IPS-18c (cell line): ENCODE measurements around the gene PACSIN2.

ENCODE experiments used
- H3K4me3 ChIP-seq: 2 replicates; pipeline ENCODE4 v1.7.0; 2013; ENCODE audit warnings: low read depth, mild to moderate bottlenecking, low read length, moderate library complexity; ENCODE audit not compliant: insufficient read depth
- H3K9me3 ChIP-seq: one replicate; pipeline ENCODE4 v1.6.1; 2013; ENCODE audit warnings: mild to moderate bottlenecking, low read length, moderate library complexity; ENCODE audit not compliant: control insufficient read depth, insufficient read depth

PACSIN2 gene

DNA sequence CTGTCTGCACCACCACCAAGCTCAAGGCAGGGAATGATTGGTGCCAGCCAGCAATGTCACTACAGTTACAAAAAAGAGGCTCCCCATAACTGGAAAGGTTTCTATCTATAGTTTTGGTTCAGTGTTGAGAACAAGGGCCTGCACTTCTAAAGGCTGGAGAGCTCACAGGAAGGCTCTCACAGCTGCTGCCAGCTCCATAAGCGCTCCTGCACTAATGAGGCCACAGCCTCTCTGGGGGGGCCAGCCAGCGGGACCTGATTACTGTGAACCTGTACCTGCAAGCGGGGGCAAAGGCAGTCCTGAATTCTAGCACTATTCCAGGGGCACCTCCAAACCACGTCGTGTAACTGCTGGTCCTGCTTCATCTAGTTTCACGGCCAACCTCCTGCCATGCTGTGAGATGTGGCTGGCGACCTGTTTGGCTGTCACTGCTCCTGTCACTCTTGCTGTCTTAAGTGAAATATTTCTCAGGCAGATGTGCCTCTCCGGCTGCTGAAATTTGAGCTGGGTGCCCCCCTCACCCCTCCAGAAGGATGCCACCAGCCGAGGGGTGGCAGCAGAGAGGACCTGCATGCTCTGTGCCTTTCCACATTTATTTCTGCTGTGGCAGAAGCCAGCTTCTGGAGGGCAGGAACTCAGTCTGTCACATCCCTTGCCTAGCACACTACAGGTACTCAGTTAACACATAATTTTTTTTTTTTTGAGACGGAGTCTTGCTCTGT is 104.6 kb downstream of the PACSIN2 start:
- no peaks in the 10 kb centered on the region for H3K9me3 ChIP-seq
- no peak overlapping the region for H3K4me3 ChIP-seq

DNA sequence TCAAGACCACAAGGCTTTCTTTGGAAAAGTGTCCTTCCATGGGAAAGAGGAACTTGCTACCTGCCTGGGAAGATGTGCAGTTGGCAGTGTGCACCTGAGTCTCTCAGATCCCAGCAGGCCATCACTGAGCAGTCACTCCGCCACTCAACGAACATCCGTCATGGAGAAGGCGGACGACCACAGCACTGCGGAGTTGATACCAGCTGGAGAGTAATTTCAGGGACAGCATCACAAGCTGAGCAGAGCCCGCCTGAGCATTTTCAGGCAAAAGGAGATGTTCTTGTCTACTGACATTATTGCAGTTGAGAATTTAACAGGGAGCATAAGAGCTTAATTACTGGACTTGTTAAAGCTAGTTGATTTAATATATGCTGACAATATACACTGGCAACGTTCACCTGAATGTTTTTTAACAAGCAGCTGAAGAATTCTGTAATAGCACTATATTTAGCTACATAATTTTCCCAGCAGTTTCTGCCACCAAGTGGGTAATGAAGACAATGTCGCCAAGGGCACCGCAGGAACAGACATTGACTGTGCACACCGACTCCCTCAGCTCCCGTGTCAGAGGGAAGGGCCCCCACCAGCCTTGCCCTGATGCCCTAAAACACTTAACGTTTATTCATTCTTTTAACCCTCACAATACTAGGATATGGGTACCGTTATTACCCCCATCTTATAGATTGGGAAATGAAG is 105.4 kb downstream of the PACSIN2 start:
- H3K4me3 ChIP-seq = no peak overlapping the region
- H3K9me3 ChIP-seq = no peaks in the 10 kb centered on the region

DNA sequence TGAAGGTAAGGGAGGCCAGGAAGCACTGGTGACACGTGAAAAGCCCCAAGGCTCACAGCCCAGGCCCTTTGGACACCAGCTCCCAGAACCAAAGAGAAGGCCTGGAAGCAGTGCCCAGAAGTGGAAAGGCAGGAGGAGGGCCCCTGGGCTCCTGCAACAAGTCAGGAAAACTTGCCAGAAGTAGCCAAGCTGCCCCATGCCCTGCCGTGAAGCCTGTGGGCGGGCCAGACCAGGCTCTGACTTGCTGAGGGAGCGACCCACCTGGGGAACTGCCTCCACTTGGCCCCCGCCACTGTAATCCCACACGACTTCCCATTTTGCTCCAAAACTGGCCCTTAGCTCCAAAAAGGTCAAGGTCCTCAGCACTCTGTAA is 106.6 kb downstream of the PACSIN2 start:
- H3K4me3 ChIP-seq = no peak overlapping the region
- H3K9me3 ChIP-seq = no peaks in the 10 kb centered on the region

DNA sequence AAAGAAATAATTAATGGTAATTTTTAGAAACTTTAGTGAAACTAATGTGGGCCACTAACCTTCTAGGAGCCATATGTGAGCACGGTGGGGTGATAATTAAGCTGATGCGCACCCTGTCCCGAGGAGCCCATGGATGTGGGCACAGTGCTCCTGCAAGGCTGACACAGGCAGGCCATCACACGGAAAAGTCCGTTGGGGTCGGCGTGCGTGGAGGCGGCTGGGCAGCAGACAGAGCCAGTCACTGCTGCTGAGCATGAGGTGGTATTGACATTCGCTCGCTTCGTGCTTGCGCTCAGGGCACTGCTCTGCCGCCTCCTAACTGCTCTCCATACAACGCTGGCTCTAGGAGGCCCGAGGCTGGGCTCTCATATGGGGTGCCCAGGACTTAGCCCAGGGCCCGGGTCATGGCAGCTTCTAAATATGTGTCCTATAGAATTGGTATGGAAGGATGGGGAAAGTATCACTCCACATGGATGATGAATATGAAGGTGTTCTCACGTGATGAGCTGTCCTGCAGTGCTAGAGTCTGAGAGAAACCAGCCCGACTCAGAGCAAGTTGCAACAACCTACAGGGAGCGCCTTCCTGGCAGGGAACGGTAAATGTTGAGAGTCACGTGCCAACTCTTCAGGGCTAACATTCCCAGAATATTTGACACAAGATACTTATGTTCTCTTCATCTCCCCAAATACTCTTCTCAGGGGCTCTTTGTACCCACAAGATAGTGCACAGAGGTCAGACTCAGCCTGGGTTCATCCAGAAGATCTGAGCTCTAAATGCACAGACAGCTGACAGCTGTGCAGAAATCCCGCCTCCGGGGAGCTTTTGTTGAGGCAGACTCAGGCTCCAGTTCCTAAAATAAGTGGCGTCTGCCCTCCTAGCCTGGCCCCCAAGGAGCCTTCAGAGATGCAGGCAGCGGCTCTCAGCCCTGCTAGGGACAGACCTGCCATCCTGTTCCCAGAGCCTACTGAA is 107.3 kb downstream of the PACSIN2 start:
- no peak overlapping the region for H3K4me3 ChIP-seq

DNA sequence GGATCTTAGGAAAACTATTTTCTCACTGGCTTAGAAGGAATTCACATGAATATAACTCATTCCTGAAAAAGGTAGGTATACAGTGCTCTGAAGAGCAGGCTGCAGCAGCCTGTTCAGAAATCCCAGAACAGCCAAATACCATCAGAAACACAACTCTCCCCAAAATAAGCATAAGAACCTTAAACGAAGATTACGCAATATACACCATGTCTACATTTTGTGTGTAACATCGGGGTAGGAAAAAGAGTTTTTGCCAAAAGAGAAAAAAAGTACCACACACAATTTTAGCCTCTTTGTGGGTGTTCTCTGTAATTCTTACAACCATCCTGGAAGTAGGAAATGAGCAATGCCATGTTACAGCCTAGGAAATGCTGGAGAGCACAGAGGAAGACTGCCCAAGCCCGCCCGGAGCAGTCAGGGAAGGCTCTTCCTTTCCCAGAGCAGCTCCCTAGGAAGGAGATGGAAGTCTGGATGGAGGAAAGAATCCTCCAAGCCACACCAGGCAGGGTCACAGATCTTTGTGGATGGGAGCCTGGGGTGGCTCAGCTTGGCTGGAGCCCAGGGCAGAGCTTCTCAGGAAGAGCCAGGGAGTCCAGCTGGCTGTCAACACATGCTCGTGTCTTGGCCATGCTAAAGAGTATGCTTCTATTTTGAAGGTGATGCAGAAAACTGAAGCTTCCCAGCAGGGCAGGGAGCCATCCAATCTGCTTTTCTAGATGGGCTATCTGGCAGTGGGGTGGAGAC is 108.2 kb downstream of the PACSIN2 start:
- Histone ChIP-seq H3K9me3 (no peaks in the 10 kb centered on the region), H3K4me3 (no peak overlapping the region)

More for the DNA sequence above, 107.3 kb downstream of the PACSIN2 start:
- H3K9me3 ChIP-seq = no peaks in the 10 kb centered on the region

DNA sequence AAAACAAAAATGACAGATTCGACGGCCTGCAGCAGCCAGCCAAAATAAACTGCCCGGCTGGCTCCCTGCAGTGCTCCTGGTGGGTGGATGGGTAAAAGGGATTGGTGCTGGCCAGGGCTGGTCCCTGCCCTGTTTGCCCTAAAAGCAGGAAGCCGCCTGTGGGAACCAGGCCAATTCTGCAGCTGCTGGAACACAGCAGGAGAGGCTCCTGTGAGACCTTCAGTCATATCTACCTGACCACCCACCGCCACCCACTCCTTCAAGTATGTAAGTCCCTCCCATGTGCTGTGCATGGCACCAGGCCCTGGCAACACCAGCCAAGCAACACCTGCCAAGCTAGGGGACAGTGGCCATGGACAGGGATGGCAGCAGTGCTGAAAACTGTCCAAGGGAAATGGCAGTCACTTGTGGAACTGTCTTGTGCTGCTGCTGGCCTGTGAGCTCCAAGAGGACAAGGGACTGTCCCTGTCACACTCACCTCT is 109.2 kb downstream of the PACSIN2 start:
- Histone ChIP-seq H3K4me3 (no peak overlapping the region), H3K9me3 (no peaks in the 10 kb centered on the region)

DNA sequence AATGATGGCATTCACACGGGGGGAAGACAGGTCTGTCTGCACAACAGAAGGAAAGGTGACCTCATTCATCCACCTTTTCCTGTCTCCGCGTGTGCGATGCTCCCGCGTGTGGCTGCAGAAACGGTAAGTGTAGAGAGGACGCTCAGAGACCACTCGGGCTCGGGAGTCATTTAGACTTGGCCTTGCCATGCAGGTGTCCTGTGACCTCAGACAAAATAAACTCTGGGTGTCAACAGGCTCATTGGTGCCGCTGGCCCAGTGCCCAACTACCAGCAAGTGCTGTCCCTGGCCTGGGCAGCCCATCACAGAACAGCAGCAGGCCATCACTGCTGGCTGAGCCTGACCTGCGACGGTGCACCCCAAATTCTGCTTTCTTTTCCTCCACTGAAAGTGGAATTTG is 109.7 kb downstream of the PACSIN2 start:
- Histone ChIP-seq H3K9me3 (no peaks in the 10 kb centered on the region), H3K4me3 (no peak overlapping the region)

DNA sequence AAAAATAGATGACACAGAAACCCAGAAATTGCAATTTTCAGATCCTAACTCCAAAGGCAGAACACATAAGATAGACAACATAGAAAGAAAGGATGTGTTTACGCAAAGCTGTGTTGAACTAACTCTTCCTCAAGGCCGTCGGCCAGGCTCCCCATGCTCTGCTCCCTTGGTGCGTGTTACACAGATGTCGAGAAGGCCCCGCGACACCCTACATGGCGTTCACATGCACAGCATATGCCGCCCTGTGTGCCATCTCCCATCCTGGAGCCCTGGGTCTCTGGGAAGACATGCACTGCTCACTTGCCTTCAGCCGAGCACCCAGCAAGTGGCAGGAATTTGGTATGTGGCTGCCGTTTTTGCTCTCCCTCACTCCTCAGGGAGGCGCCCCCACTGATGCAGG is 110.9 kb downstream of the PACSIN2 start:
- no peaks in the 10 kb centered on the region for H3K9me3 ChIP-seq
- no peak overlapping the region for H3K4me3 ChIP-seq

DNA sequence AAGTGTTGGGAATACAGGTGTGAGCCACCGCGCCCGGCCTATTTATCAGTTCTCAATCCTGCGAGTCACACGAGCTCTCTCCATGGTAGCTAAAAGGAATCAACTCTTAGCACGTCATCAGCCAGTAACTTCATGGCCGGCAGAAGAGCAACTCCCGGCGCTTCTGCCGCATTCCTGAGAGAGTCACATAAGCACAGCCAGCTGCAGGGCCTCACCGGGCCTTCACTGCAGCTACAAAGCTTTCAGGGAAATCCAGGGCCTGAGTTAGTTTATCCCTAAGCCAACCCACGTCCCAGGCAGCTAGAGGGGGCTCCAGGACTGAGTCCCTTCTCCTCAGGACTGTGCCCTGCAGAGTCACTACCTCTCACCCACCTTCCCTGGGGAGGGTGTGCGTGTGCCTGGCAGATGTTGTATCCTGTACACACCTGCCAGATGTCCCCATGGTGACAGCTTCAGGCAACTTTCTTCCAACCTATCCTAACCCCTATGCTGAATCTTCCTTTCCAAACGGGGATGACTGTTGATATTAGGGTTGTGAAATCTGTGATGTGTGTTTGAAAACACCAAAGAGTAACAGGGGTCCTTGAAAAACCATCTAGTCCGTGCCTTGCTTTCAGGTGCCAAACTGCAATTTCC is 112.0 kb downstream of the PACSIN2 start:
- no peaks in the 10 kb centered on the region for H3K9me3 ChIP-seq

DNA sequence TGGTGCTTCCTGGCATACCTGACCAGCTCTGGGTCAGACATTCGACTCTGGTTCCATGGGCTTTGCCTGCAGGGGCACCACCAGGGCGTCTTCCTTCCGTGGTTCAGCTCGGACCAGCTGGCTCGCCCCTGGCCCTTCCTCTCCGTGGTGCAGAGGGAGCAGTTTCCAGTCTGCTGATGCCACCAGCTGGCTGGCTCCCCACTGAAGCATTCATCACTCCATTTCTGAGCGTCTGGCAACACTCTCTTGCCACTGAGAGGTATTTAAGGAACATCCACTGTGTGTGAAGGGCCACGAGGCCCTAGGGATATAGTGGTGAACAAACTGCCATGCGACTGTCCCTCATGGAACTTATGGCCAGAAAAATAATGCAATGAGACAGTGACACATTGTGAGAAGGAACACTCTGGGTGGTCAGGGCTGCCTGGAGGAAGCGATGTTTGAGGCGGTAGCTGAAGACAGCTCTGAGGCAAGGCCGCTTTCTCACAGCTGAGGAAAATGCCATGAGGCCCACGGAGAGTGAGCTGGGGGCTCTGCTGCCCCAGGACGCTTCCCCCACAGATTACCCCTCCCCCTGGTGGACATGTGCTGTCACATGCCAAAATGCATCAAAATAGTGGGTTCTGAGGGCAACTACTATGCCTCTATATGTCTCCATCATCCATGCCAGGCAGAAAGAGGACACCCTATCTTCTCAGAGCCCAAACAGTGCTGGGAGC is 113.0 kb downstream of the PACSIN2 start:
- Histone ChIP-seq H3K4me3 (no peak overlapping the region), H3K9me3 (no peaks in the 10 kb centered on the region)

More for the DNA sequence above, 112.0 kb downstream of the PACSIN2 start:
- H3K4me3 ChIP-seq = no peak overlapping the region

DNA sequence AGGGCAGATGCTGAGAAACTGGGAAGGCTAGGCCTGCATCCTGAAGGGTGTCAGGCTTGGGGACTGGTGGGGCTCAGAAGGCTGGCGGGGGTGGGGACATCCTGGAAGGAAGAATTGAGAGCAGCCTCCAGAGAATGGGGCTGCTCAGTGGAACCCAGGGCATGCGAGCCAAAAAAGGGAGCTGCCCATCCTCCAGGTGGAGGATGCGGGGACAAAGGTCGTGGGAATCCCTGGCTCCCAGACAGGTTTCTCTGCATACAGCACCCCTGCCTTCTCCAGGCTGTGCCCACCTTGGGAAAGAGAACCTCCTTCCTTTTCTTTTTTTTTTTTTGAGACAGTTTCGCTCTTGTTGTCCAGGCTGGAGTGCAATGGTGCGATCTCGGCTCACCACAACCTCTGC is 117.0 kb downstream of the PACSIN2 start:
- H3K4me3 ChIP-seq = no peak overlapping the region

DNA sequence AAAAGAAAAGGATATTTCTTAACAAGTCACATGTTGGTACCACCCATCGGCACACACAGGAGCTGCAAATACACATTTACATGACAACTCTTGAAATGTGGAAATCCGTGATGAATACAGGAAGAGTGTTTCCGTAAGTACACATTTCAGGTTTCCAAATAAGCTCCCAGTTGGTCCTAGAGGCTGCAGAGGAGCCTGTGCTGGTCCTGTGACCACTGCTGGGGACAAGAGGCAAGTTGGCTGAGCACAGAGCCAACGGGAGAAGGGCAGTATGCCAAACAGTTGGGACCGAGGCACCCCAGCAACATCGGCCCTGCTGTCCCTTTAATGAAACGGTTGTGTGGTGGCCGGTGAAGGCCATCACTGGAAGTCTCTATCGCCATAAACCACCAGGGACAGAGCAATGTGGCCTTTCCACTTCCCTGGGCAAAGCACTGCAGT is 119.4 kb downstream of the PACSIN2 start:
- H3K4me3 ChIP-seq = no peak overlapping the region

More for the DNA sequence above, 117.0 kb downstream of the PACSIN2 start:
- no peaks in the 10 kb centered on the region for H3K9me3 ChIP-seq

DNA sequence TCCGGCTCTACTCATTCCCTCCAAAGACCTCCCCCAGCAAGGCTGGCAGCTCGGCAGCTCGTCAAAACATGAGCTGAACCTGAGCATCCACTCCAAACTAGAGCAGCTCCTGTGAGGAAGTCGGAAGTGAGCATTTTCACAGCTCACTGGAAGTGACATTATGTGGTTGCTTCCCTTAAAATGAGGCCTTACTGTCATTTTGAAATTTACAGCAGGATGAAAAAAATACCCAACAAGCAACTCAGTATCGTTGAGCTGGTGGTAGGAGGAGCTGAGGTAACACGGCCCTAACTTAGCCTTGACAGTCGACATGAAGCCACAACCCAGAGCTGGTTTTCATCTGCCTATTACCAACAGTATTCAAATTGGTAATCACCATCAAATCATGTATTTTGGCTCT is 119.9 kb downstream of the PACSIN2 start:
- H3K9me3 ChIP-seq = no peaks in the 10 kb centered on the region
- H3K4me3 ChIP-seq = no peak overlapping the region

More for the DNA sequence above, 119.4 kb downstream of the PACSIN2 start:
- no peaks in the 10 kb centered on the region for H3K9me3 ChIP-seq

DNA sequence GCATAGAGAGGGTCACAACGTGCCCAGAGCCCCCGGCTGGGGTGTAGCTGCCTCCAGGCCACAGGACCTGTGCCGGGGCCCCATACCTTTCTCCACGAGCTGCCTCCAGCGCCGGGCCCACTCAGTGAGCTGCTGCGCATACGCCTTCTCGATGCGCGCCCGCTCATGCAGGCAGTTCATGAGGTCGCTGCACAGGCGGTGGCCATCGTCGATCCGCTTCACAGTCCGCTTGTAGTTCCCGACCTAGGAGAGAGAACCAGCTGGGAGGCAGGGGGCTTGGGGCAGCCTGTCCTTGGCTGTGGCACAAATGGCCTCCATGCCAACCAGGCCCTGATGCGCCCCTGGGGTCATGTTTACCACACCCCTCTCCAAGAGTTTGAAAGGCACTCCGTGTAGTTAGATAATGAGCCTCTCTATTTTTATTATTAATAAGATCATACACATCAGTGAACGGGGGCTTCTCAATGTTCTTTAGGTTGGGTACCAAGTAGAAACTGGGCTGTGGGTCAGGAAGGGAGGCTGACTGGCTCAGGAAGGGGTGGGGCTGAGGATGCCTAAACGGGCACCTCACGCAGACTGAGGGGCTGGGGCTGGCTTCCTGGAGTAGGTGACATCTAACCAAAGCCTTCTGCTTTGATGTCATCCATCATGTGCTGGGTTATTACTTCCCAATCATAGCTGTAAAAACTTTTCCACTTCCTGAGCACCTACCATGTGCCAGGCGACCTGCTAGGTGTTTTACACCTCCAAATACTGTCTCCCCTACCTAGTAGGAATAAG is 121.4 kb downstream of the PACSIN2 start:
- Histone ChIP-seq H3K9me3 (no peaks in the 10 kb centered on the region), H3K4me3 (no peak overlapping the region)

DNA sequence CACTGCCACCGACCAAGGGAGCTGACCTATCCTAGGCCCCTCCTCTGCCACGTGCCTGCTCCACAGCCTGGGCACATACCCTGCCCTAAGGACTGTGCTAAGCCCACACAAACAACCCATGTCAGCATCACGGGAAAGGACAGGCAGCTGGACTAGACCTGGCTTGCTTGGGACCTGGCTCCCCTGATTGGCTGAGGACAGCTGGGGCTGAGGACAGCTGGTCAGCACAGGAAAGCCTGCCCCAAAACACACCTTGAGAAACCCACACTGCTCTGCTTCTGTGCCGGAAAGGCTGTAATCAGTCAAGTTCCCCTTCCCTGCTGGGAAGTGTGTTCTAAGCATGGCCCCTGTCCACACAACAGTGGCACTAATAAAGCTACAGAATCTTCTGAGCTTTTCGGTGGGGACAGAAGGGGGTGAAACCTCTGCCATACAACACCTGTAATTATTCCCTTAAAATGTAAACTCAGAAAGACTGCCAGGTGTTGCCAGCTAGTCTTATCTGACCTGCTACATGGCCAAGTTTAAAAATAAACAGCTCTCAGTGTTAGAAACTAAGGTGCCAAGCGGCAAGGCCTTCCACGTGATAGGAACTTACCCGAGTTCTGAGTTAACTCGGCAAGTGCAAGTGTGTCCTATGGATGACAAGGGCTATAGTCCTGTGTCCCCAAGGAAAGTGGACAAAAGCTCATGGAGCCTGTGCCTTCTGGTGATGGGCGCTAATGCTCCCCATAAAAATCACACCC is 122.2 kb downstream of the PACSIN2 start:
- no peaks in the 10 kb centered on the region for H3K9me3 ChIP-seq
- H3K4me3 ChIP-seq = no peak overlapping the region
